Panc1 (cell line): ENCODE data around the gene RICTOR.

Experiments
- CTCF ChIP-seq: fragments of 450-650 bp; IDR thresholded peaks from 2 replicates; pipeline ENCODE4 v1.5.1; 2017; ENCODE audit warnings: mild to moderate bottlenecking
- POLR2AphosphoS5 ChIP-seq: IDR thresholded peaks from 2 replicates; pipeline ENCODE4 v1.6.1; 2012; ENCODE audit warnings: mild to moderate bottlenecking, low read depth, low read length, moderate library complexity
- REST ChIP-seq, 2 experiments: IDR thresholded peaks; 2 replicates each; pipeline ENCODE4 v1.6.1; 2011 to 2012; ENCODE audit warnings: low read depth in 2 of 2, control low read depth in 1 of 2, low read length in 1 of 2, mild to moderate bottlenecking in 1 of 2, moderate library complexity in 1 of 2; ENCODE audit not compliant: insufficient read depth in 1 of 2
- SIN3A ChIP-seq: IDR thresholded peaks from 2 replicates; pipeline ENCODE4 v1.6.1; 2012; ENCODE audit warnings: low read depth, mild to moderate bottlenecking, low read length, moderate library complexity, borderline replicate concordance; ENCODE audit not compliant: insufficient read depth

- TF ChIP-seq CTCF = no peak
- no peak for TF ChIP-seq POLR2AphosphoS5
- no peak for TF ChIP-seq REST (IDR thresholded peaks at IDR 0.05; ENCODE audit: insufficient read depth in 1 of 2, low read depth in 2 of 2, low read length in 1 of 2)
- TF ChIP-seq SIN3A = no peak
Observed at GRCh38 chr5:38961691-38962090, 112.5 kb downstream of the RICTOR start.
